Fibroblast of pulmonary artery (primary cell): ENCODE results near the gene CRYBB3.

Experiments used
- DNase-seq: peaks from one replicate; pipeline ENCODE4 v3.0.0-alpha.2; 2010; ENCODE audit warnings: low read depth
- H3K4me3 ChIP-seq: replicated peaks from 2 replicates; pipeline ENCODE4 v1.5.1; 2011; ENCODE audit warnings: low read depth, mild to moderate bottlenecking, control low read depth, low read length, moderate library complexity
- TF ChIP-seq, protein P1 (sequence below): IDR thresholded peaks from 2 replicates; pipeline ENCODE4 v1.5.1; 2011; ENCODE audit warnings: mild to moderate bottlenecking, control low read depth, low read length, inconsistent platforms; ENCODE audit errors: missing control alignments

CRYBB3 gene

DNA sequence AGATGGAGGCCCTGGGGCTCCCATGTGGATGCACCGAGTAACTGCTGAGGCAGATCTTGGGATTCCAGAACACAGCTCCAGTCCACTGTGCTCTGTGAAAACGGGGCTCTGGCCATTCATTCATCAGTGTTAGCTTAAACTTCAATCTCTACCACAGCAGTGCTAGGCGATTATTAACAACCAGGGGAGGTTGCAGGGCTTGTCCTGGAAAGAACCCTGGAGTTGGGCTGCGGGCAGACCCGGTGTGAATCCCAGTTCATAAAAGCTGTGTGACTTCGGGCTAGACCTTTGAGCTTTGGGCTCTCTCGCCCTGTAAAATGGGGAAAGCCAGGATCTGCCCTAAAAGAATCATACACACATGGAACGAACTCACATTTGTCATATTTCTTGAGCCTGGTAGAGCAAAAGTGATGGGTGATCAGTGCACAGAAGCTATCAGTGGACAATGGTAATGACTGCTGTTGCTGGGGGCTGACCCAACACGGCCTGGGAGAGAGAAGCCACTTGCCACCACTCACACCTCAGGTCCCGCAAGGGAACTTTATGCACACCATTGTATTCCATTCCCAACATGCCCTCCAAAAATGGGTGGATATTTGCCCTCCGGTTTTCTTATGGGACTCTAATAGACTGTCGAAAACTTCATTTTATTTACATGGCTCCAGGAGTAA is 15.6 kb upstream of the CRYBB3 start:
- TF ChIP-seq, protein P1, sequence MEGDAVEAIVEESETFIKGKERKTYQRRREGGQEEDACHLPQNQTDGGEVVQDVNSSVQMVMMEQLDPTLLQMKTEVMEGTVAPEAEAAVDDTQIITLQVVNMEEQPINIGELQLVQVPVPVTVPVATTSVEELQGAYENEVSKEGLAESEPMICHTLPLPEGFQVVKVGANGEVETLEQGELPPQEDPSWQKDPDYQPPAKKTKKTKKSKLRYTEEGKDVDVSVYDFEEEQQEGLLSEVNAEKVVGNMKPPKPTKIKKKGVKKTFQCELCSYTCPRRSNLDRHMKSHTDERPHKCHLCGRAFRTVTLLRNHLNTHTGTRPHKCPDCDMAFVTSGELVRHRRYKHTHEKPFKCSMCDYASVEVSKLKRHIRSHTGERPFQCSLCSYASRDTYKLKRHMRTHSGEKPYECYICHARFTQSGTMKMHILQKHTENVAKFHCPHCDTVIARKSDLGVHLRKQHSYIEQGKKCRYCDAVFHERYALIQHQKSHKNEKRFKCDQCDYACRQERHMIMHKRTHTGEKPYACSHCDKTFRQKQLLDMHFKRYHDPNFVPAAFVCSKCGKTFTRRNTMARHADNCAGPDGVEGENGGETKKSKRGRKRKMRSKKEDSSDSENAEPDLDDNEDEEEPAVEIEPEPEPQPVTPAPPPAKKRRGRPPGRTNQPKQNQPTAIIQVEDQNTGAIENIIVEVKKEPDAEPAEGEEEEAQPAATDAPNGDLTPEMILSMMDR: no peak
- no peak for DNase-seq
- H3K4me3 ChIP-seq: no peak overlapping the region

DNA sequence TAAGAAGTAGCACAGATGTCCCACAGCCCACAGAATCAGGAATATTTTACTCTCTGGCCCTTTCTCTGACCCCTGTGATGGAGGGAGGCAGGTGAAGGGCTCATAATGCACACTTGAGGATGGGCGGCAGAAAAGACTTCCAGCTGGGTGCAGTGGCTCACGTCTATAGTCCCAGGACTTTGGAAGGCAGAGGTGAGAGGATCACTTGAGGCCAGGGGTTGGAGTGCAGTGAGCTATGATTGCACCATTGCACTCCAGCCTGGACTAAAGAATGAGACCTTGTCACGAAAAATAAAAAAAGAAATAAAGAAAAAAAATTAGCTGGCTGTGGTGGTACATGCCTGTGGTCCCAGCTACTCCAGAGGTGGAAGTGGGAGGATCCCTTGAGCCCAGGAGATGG is 13.5 kb upstream of the CRYBB3 start:
- DNase-seq: no peak
- TF ChIP-seq, protein P1: no peak
- no peak overlapping the region for H3K4me3 ChIP-seq

DNA sequence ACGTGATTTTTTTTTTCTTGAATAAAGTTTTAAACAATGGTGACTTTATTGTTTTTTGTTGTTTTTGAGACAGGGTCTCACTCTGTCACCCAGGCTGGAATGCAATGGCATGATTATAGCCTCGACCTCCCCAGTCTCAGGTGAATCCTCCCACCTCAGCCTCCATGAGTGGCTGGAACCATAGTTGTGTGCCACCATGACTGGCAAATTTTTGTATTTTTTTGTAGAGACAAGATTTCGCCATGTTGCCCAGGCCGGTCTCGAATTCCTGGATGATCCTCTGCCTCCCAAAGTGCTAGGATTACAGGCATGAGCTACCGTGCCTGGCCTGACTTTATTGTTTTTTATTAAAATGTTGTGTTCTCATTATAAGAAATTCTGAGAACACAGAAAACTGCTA is 12.2 kb upstream of the CRYBB3 start:
- H3K4me3 ChIP-seq: no peak overlapping the region
- no peak for DNase-seq
- TF ChIP-seq, protein P1: no peak

DNA sequence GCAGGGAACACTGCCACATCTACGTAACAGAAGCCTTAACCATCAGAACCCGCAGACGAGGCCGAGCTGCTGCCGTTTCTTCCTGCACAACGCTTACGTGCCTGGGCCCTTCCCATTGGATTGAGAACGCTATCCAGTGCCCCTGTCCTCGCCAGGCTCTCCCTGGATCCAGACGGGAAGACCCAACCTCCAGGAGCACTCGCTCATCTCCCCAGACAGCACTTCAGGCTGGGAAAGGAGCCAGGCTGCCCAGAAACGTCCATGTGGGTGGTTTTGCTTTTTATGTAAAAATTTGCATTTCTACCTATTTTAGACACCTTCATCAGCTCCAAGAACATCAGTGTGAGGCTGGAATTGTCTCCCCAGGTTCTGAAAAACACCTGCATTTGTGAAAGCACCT is 7.3 kb upstream of the CRYBB3 start:
- TF ChIP-seq, protein P1: no peak
- no peak overlapping the region for H3K4me3 ChIP-seq
- DNase-seq: no peak

DNA sequence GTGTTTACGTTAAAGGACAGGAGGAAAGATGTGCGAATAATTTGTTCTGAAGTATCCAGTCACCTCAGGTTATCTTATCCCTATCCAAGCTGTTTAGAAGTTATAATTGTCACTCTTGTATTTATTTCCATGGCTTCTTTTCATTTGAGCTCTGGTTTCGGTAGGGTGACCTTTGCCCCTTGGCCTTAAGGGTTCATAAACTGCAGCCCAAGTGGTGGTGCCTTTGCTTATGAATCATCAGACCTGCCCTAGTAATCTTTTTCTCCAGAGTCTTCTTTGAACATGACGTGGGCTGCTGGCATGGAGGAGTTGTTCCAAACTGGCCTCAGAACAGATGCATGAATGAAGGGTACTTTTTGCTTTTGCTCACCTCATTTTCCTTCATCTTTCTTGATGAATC is 6.5 kb upstream of the CRYBB3 start:
- DNase-seq: no peak
- TF ChIP-seq, protein P1: no peak
- no peak overlapping the region for H3K4me3 ChIP-seq

DNA sequence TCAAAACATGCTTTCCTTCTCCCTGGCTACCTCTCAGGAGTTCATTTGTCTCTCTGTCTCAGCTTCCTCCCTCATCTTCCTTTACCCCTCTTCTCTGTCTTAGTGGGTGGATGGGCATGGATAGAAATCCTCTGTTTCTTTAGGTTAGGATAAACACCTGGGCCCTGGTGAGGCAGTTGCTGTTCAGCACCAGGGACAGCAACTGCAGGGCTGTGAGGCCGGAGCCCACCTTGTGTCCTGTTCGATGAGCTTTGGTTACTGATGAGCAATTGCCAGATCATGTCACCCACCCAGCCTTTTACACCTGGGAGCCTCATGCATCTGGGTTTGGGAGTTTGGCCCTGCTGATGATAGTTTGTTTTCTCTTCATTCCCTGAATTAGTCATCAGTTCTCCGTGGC is 6.1 kb upstream of the CRYBB3 start:
- H3K4me3 ChIP-seq: no peak overlapping the region
- DNase-seq: no peak
- TF ChIP-seq, protein P1: no peak

DNA sequence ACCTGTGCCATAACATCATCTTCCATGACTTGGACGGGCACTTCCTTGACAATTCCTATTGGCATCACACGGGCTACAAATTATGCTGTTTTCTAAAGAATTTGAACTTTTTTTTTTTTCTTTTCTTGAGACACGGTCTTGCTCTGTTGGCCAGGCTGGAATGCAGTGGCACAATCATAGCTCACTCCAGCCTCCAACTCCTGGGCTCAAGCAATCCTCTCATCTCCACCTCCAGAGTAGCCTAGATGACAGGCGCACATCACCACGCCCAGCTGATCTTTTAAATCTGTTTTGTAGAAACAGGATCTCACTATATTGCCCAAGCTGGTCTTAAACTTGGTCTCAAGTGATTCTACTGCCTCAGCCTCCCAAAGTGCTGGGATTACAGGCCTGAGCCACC is 3.3 kb upstream of the CRYBB3 start:
- TF ChIP-seq, protein P1: no peak
- DNase-seq: no peak
- H3K4me3 ChIP-seq: no peak overlapping the region
